ENCODE data around the gene CBLC. TPM values are rescaled to one million over a fixed set of nuclear protein-coding genes. Genes with fewer than 3 reads are reported as not detected.
"Not testable (repeated sequence)": the region's sequence is repeated elsewhere in the genome, so short reads cannot be mapped to it uniquely, and the experiment has no call there.

Gene CBLC
- polyA plus RNA-seq, 1 of the 3 experiments (the other 2 are of a cell fraction), result not detected

GRCh38 chr19:44781694-44782093, 4.0 kb downstream of the CBLC start:
- WGBS (ENCODE audit: low lambda C conversion rate), result 93% methylated on average over 2 of the region's 2 CpGs
- POLR2A ChIA-PET, H3K9me3 ChIP-seq: not testable (repeated sequence)

GRCh38 chr19:44782729-44783128, 5.0 kb downstream of the CBLC start:
- POLR2A ChIA-PET, result no interaction called here

More at GRCh38 chr19:44781694-44782093, 4.0 kb downstream of the CBLC start:
- H4K20me1 ChIP-seq (ENCODE audit: insufficient read depth); H3K9me2 ChIP-seq; H3K27me3 ChIP-seq (ENCODE audit: insufficient read depth); H3K4me3 ChIP-seq (ENCODE audit: low read depth in 2 of 2, low read length in 1 of 2); H3K27ac ChIP-seq (ENCODE audit: low read depth in 2 of 2, low read length in 1 of 2); H3K79me2 ChIP-seq (ENCODE audit: insufficient read depth); H3F3A ChIP-seq (replicated peaks; ENCODE audit: insufficient read depth); DNase-seq; H3K9ac ChIP-seq; H3K4me2 ChIP-seq; H3K36me3 ChIP-seq (replicated peaks in 1 of 2; ENCODE audit: control insufficient read depth in 1 of 2, insufficient read depth in 2 of 2, low read length in 1 of 2); H2AFZ ChIP-seq (ENCODE audit: low read depth); H3K4me1 ChIP-seq (ENCODE audit: control insufficient read depth in 1 of 2, insufficient read depth in 2 of 2, low read depth in 1 of 2, low read length in 1 of 2): not testable (repeated sequence)
- CTCF ChIA-PET, result interaction anchor here (2.2 to 5.3 kb wide), 4 partner anchors 9 to 57 kb away, joined by 6 to 74 read pairs (median 28); partner anchors contain the start of gene BCAM

More at GRCh38 chr19:44782729-44783128, 5.0 kb downstream of the CBLC start:
- 62% methylated on average over 5 of the region's 5 CpGs for WGBS (ENCODE audit: low lambda C conversion rate)
- no peak overlapping the region for H3K9ac ChIP-seq
- TF ChIP-seq FOSL2 (IDR thresholded peaks at IDR 0.05; ENCODE audit: borderline replicate concordance, low read depth), result no peak
- TF ChIP-seq PBX3 (IDR thresholded peaks at IDR 0.05), result no peak
- TF ChIP-seq CHD2 (IDR thresholded peaks at IDR 0.05; ENCODE audit: low read length, partially characterized antibody), result no peak
- TF ChIP-seq MAX (IDR thresholded peaks at IDR 0.05; ENCODE audit: low read depth), result no peak
- TF ChIP-seq RFX5 (IDR thresholded peaks at IDR 0.05; ENCODE audit: low read length), result no peak
- TF ChIP-seq CTCF (IDR thresholded peaks at IDR 0.05), result 0 out of 2 replicates have a peak, but pooled peaks have one; percentile 11
- no peak overlapping the region for H3K4me2 ChIP-seq
- no peak overlapping the region for H3K4me3 ChIP-seq (ENCODE audit: low read depth in 2 of 2, low read length in 1 of 2)
- no peaks in the 10 kb centered on the region for H3K4me1 ChIP-seq (ENCODE audit: control insufficient read depth in 1 of 2, insufficient read depth in 2 of 2, low read depth in 1 of 2, low read length in 1 of 2)
- no peak overlapping the region for H2AFZ ChIP-seq (ENCODE audit: low read depth)
- H3K9me2 ChIP-seq, result no peaks in the 10 kb centered on the region
- no peaks in the 10 kb centered on the region for H3K27me3 ChIP-seq (ENCODE audit: insufficient read depth)
- H3K79me2 ChIP-seq (ENCODE audit: insufficient read depth), result no peaks in the 10 kb centered on the region
- H3F3A ChIP-seq (replicated peaks; ENCODE audit: insufficient read depth), result peaks cover 3% of the 10 kb centered on the region
- CTCF ChIA-PET, result interaction anchor here (1.0 to 5.3 kb wide), 12 partner anchors 10 to 212 kb away, joined by 3 to 74 read pairs (median 16); partner anchors contain the start of genes BCAM and NECTIN2
- no peaks in the 10 kb centered on the region for H3K36me3 ChIP-seq (replicated peaks in 1 of 2; ENCODE audit: control insufficient read depth in 1 of 2, insufficient read depth in 2 of 2, low read length in 1 of 2)
- no peak for DNase-seq
- no peaks in the 10 kb centered on the region for H4K20me1 ChIP-seq (ENCODE audit: insufficient read depth)
- no peak overlapping the region for H3K27ac ChIP-seq (ENCODE audit: low read depth in 2 of 2, low read length in 1 of 2)
- no peaks in the 10 kb centered on the region for H3K9me3 ChIP-seq

All from SK-N-SH (cell line).